H9 (cell line): ENCODE results near the gene MCOLN3. TPM values are rescaled to one million over a fixed set of nuclear protein-coding genes. Genes with fewer than 3 reads are reported as not detected.
A peak's percentile ranks its signal among the peaks of the same experiment; 100 is the strongest.

Experiments used
- DNase-seq: peaks from one replicate; pipeline ENCODE4 v3.0.0-alpha.2; 2017
- H2AFZ ChIP-seq: one replicate; pipeline ENCODE4 v1.6.1; 2013; ENCODE audit warnings: mild to moderate bottlenecking, low read length, control low read depth, moderate library complexity
- H2AK5ac ChIP-seq: 2 replicates; pipeline ENCODE4 v1.6.1; 2013; ENCODE audit warnings: low read length, control low read depth, mixed read lengths; ENCODE audit not compliant: insufficient read length
- H2BK120ac ChIP-seq: one replicate; pipeline ENCODE4 v1.6.1; 2013; ENCODE audit warnings: low read depth, mild to moderate bottlenecking, low read length, control low read depth, inconsistent platforms; ENCODE audit not compliant: poor library complexity, severe bottlenecking
- H2BK12ac ChIP-seq: 2 replicates; pipeline ENCODE4 v1.6.1; 2013; ENCODE audit warnings: low read length, control low read depth, mixed read lengths, low read depth; ENCODE audit not compliant: insufficient read length
- H2BK15ac ChIP-seq: 2 replicates; pipeline ENCODE4 v1.6.1; 2013; ENCODE audit warnings: low read depth, low read length, control low read depth
- H2BK20ac ChIP-seq: one replicate; pipeline ENCODE4 v1.6.1; 2013; ENCODE audit warnings: low read depth, mild to moderate bottlenecking, low read length, control low read depth, inconsistent platforms; ENCODE audit not compliant: poor library complexity, severe bottlenecking
- H2BK5ac ChIP-seq: 2 replicates; pipeline ENCODE4 v1.6.1; 2013; ENCODE audit warnings: low read length, control low read depth, mixed read lengths; ENCODE audit not compliant: insufficient read length
- H3K14ac ChIP-seq: 2 replicates; pipeline ENCODE4 v1.6.1; 2013; ENCODE audit warnings: low read length, control low read depth; ENCODE audit not compliant: insufficient read depth
- H3K18ac ChIP-seq: 2 replicates; pipeline ENCODE4 v1.6.1; 2013; ENCODE audit warnings: low read depth, mild to moderate bottlenecking, mixed read lengths, low read length, control low read depth; ENCODE audit not compliant: insufficient read length
- H3K23ac ChIP-seq: 2 replicates; pipeline ENCODE4 v1.6.1; 2013; ENCODE audit warnings: low read length, control low read depth, mixed read lengths, low read depth; ENCODE audit not compliant: insufficient read length
- H3K23me2 ChIP-seq: 2 replicates; pipeline ENCODE4 v1.6.1; 2013; ENCODE audit warnings: low read depth, mild to moderate bottlenecking, mixed read lengths, low read length, control low read depth; ENCODE audit not compliant: insufficient read length, poor library complexity, severe bottlenecking
- H3K27ac ChIP-seq: 2 replicates; pipeline ENCODE4 v1.5.1; 2013; ENCODE audit warnings: low read length, control low read depth, mixed read lengths, low read depth; ENCODE audit not compliant: insufficient read length
- H3K27me3 ChIP-seq: 2 replicates; pipeline ENCODE4 v1.6.1; 2013; ENCODE audit warnings: low read length, control low read depth, inconsistent platforms; ENCODE audit not compliant: insufficient read depth
- H3K4ac ChIP-seq: 2 replicates; pipeline ENCODE4 v1.6.1; 2013; ENCODE audit warnings: low read depth, mild to moderate bottlenecking, control low read depth, inconsistent platforms, low read length, moderate library complexity
- H3K4me1 ChIP-seq: 2 replicates; pipeline ENCODE4 v1.6.1; 2013; ENCODE audit warnings: low read length, control low read depth, inconsistent platforms; ENCODE audit not compliant: insufficient read depth
- H3K4me2 ChIP-seq: 2 replicates; pipeline ENCODE4 v1.6.1; 2013; ENCODE audit warnings: low read length, control low read depth, mixed read lengths; ENCODE audit not compliant: insufficient read length, insufficient read depth
- H3K56ac ChIP-seq: 2 replicates; pipeline ENCODE4 v1.6.1; 2013; ENCODE audit warnings: low read depth, mild to moderate bottlenecking, mixed read lengths, low read length, control low read depth; ENCODE audit not compliant: insufficient read length
- H3K79me1 ChIP-seq: 2 replicates; pipeline ENCODE4 v1.6.1; 2013; ENCODE audit warnings: low read depth, mild to moderate bottlenecking, moderate library complexity, low read length, control low read depth, inconsistent platforms; ENCODE audit not compliant: insufficient read depth, poor library complexity, severe bottlenecking
- H3K79me2 ChIP-seq: 2 replicates; pipeline ENCODE4 v1.6.1; 2013; ENCODE audit warnings: low read length, control low read depth, inconsistent platforms; ENCODE audit not compliant: insufficient read depth
- H3K9ac ChIP-seq: 2 replicates; pipeline ENCODE4 v1.6.1; 2013; ENCODE audit warnings: low read length, control low read depth, mixed read lengths; ENCODE audit not compliant: insufficient read length; ENCODE audit errors: extremely low read depth
- H3K9me3 ChIP-seq: one replicate; pipeline ENCODE4 v1.6.1; 2013; ENCODE audit warnings: low read depth, low read length, inconsistent platforms; ENCODE audit not compliant: control insufficient read depth
- H3T11ph ChIP-seq: one replicate; pipeline ENCODE4 v1.6.1; 2013; ENCODE audit warnings: mild to moderate bottlenecking, low read length, control low read depth, inconsistent platforms
- H4K20me1 ChIP-seq: one replicate; pipeline ENCODE4 v1.6.1; 2013; ENCODE audit not compliant: control insufficient read depth, insufficient read length, insufficient read depth
- H4K5ac ChIP-seq: 2 replicates; pipeline ENCODE4 v1.6.1; 2013; ENCODE audit warnings: low read depth, mild to moderate bottlenecking, mixed read lengths, low read length, control low read depth; ENCODE audit not compliant: insufficient read length
- H4K8ac ChIP-seq: replicated peaks from 2 replicates; pipeline ENCODE4 v1.6.1; 2013; ENCODE audit warnings: low read length, control low read depth, mixed read lengths, low read depth; ENCODE audit not compliant: insufficient read length
- H4K91ac ChIP-seq: 2 replicates; pipeline ENCODE4 v1.6.1; 2013; ENCODE audit warnings: low read depth, mild to moderate bottlenecking, moderate library complexity, mixed read lengths, low read length, control low read depth; ENCODE audit not compliant: insufficient read length
- H3K27ac Mint-ChIP-seq, 3 experiments: 2 replicates in 2 of 3; 3 replicates in 1 of 3; pipeline ENCODE4 v1.8.0; 2020 to 2021; ENCODE audit warnings: mixed read lengths in 3 of 3, mild to moderate bottlenecking in 1 of 3, moderate library complexity in 1 of 3
- H3K27me3 Mint-ChIP-seq: 2 replicates; pipeline ENCODE4 v1.8.0; 2021; ENCODE audit warnings: low read depth, mild to moderate bottlenecking, moderate library complexity, mixed read lengths
- H3K36me3 Mint-ChIP-seq, 3 experiments: 2 replicates in 2 of 3; 3 replicates in 1 of 3; pipeline ENCODE4 v1.8.0; 2020 to 2021; ENCODE audit warnings: low read depth in 3 of 3, mixed read lengths in 3 of 3; ENCODE audit not compliant: insufficient read depth in 1 of 3
- H3K4me1 Mint-ChIP-seq, 2 experiments: 2 replicates each; pipeline ENCODE4 v1.8.0; 2020; ENCODE audit warnings: mixed read lengths in 2 of 2
- H3K4me3 Mint-ChIP-seq, 2 experiments: 2 replicates in 1 of 2; 3 replicates in 1 of 2; pipeline ENCODE4 v1.8.0; 2020 to 2021; ENCODE audit warnings: mild to moderate bottlenecking in 2 of 2, mixed read lengths in 2 of 2, moderate library complexity in 1 of 2
- H3K9me3 Mint-ChIP-seq, 2 experiments: 2 replicates in 1 of 2; 3 replicates in 1 of 2; pipeline ENCODE4 v1.8.0; 2020; ENCODE audit warnings: mild to moderate bottlenecking in 2 of 2, mixed read lengths in 2 of 2, moderate library complexity in 1 of 2
- CTCF ChIP-seq: fragments of 200-600 bp; sonication (generic); conservative IDR thresholded peaks from 3 replicates; pipeline ENCODE4 v1.8.0; 2021; ENCODE audit warnings: antibody characterized with exemption, mild to moderate bottlenecking
- WGBS: extraction: QIAGEN DNeasy Blood & Tissue Kit; methylation state at CpG from one replicate; pipeline ENCODE4 v1.1.7; 2013; ENCODE audit warnings: missing lambda C conversion rate, low lambda C conversion rate, mixed read lengths; ENCODE audit not compliant: insufficient read length; ENCODE audit errors: extremely low coverage; 5-methylcytosine and 5-hydroxymethylcytosine counted together
- total RNA-seq: library from RNA; stranded (reverse); gene quantifications from 2 replicates; pipeline ENCODE4 v1.2.1, GENCODE V29; 2021

The MCOLN3 gene
- total RNA-seq, 1 experiment from 2014 or later, result 10.8 TPM

- no peak overlapping the region for H4K8ac ChIP-seq
- H3K9ac ChIP-seq, result no peak overlapping the region
- H4K91ac ChIP-seq, result no peak overlapping the region
- H4K5ac ChIP-seq, result no peak overlapping the region
- no peak overlapping the region for H3K23ac ChIP-seq
- no peak overlapping the region for H3K27ac ChIP-seq
- H3K4ac ChIP-seq, result no peak overlapping the region
- H4K20me1 ChIP-seq, result no peaks in the 10 kb centered on the region
- H3T11ph ChIP-seq, result no peak overlapping the region
- H3K4me1 Mint-ChIP-seq, result peaks cover 3 to 13% of the 10 kb centered on the region in 2 experiments
- no peak for TF ChIP-seq CTCF
- peaks cover 6% of the 10 kb centered on the region for H3K23me2 ChIP-seq
- H3K9me3 ChIP-seq, result no peaks in the 10 kb centered on the region
- H3K9me3 Mint-ChIP-seq, result peaks cover 0 to 2% of the 10 kb centered on the region in 2 experiments; a peak in 1 of 5 replicates
- no peak for DNase-seq
- no peak overlapping the region for H2BK20ac ChIP-seq
- H2BK5ac ChIP-seq, result no peak overlapping the region
- no peaks in the 10 kb centered on the region for H3K4me1 ChIP-seq
- peaks cover 76% of the 10 kb centered on the region for H3K27me3 Mint-ChIP-seq
- no CpG with 5 or more reads among the region's 10 CpGs for WGBS
- H3K18ac ChIP-seq, result no peak overlapping the region
- H3K36me3 Mint-ChIP-seq, result no peaks in the 10 kb centered on the region; a peak in 1 of 7 replicates
- no peak overlapping the region for H2BK12ac ChIP-seq
- peaks cover 22% of the 10 kb centered on the region for H3K27me3 ChIP-seq
- H2AK5ac ChIP-seq, result no peak overlapping the region
- no peak overlapping the region for H3K14ac ChIP-seq
- H3K79me2 ChIP-seq, result no peaks in the 10 kb centered on the region
- peak overlapping the region; percentile 97 for H3K4me2 ChIP-seq
- H3K79me1 ChIP-seq, result no peaks in the 10 kb centered on the region
- no peak overlapping the region for H2BK15ac ChIP-seq
- no peak overlapping the region for H2BK120ac ChIP-seq
- H3K4me3 Mint-ChIP-seq, result peak overlapping the region in 1 of 2 experiments; percentile 86; a peak in 2 of 5 replicates
- no peak overlapping the region for H2AFZ ChIP-seq
- H3K56ac ChIP-seq, result no peak overlapping the region
- H3K27ac Mint-ChIP-seq, result no peak overlapping the region
Observed at GRCh38 chr1:84995484-84996334, 52.6 kb downstream of the MCOLN3 start.
